DMS79 treated with DMSO at 0.1 percent for 48 hours (cell line): Measurements from ENCODE around the gene MIPOL1.
"Not testable (repeated sequence)": the region's sequence is repeated elsewhere in the genome, so short reads cannot be mapped to it uniquely, and the experiment has no call there.

Experiments
- DNase-seq: peaks from one replicate; lab custom pipeline; 2025; lab: John Stamatoyannopoulos, UW

MIPOL1 gene, protein sequence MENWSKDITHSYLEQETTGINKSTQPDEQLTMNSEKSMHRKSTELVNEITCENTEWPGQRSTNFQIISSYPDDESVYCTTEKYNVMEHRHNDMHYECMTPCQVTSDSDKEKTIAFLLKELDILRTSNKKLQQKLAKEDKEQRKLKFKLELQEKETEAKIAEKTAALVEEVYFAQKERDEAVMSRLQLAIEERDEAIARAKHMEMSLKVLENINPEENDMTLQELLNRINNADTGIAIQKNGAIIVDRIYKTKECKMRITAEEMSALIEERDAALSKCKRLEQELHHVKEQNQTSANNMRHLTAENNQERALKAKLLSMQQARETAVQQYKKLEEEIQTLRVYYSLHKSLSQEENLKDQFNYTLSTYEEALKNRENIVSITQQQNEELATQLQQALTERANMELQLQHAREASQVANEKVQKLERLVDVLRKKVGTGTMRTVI

DNA sequence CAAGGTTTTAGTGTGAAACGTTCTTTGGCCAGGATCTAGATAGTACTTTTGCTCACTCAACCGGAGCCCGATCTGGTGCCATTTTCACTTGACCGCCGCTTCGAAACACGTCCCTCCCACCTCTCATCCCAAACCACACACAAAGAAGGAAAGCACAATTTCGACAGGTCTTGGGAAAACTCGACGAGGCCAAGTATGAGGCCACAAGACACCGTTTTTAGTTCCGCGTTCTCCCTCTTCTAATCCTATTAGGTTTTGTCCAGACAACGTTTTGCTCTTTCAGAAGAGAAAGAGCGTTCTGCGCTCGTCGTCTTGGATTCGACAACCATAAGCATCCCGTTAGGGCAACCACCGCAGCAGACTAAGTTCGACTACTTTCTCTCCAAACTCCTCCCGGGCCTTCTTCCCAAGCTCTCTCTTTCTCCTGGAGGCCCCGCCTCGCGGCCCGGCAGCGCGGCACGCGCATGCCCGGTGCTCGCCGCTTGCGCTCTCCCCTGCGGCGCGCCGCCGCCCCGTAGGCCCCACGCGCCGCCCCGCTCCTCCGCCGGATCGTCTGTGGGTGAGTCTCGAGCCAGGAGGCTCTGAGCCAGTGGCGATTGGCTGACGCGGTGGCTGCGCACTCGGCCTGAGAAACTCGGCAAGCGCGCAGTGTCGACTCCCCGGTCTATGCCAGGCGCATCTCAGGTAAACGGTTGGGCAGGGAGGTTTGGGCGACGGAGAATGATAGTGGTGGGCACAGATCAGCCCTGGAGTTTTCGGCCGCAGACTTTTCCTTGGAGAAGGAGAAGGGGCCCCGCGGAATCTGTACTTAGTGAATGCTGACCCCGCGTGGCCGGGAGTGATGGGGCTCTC is at the start of gene MIPOL1:
Gene MIPOL1, plus strand, starts transcription at position 517 of the 852 bp plus-strand sequence. CDS start 49,952 bp downstream, outside the sequence.
- DNase-seq = peak; percentile 97

DNA sequence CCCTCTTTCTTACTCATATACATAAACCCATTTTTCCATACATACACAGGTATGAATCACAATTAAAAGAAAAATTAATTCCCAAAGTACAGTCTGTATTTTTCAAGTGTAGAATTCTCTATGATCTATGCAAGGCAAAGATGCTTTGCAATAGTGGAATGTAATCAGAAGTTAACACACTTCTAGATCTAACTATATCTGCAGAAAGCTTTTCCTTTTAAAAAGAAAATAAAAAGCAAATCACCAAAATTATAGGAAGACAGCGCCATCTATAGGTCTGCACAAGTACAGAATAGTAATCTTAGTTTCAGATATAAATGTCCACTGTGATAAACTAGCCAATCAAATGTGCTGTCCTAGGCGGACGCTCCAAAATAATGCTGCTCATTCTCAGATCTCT is 47.3 kb upstream of the MIPOL1 start:
- peak; percentile 98 for DNase-seq

DNA sequence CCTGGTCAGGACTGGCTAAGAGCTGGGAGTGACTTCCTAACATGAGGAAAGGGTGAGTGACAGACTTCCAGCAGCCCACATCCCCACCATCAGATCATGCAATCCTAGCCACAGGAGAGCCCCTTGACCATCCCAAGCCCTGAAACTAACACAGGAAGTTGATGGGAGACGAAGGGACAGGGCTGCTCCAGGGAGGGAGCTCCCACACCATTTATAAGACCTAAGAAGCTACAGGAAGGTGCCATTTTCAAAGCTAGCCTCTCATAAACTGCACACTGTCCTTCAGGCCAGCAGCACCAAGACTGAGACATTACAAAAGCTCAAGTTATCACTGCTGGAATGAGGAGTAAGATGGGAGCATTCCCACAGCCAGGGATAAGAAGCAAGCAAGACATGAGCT is 44.7 kb upstream of the MIPOL1 start:
- no peak for DNase-seq

DNA sequence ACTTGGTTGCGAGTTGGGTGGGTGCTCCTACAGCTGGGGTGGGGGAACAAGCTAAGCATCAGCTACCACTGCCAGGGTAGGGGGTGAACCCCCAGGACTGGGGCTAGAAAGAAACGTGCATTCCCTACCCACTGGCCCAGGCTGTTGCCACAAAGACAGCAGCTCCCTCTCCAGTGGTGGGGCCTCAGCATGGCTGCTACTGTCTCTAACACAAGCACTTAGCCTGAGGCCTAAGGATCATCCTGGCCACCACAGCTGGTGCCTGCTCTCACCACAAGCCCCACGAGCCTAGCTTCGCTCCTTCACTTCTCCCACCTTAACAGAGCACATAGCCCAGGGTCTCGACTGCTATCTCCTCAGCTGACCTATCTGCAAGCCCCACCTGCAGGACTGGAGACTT is 44.3 kb upstream of the MIPOL1 start:
- no peak for DNase-seq

DNA sequence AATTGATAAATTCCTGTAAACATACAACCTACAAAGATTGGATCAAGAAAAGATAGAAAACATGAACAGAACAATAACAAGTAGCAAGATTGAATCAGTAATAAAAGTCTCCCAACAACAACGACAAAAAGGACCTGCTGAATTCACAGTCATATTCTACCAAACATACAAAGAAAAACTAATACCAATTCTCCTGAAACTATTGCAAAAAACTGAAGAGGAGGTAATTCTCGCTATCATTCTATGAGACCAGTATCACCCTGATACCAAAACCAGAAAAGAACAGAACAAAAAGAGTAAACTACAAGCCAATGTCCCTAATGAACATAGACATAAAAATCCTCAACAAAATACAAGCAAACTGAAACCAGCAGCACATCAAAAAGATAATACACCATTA is 39.8 kb upstream of the MIPOL1 start:
- DNase-seq = no peak

DNA sequence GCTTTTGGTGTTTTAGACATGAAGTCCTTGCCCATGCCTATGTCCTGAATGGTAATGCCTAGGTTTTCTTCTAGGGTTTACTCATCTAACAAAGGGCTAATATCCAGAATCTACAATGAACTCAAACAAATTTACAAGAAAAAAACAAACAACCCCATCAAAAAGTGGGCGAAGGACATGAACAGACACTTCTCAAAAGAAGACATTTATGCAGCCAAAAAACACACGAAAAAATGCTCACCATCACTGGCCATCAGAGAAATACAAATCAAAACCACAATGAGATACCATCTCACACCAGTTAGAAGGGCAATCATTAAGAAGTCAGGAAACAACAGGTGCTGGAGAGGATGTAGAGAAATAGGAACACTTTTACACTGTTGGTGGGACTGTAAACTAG is 35.4 kb upstream of the MIPOL1 start:
- DNase-seq = not testable (repeated sequence)

DNA sequence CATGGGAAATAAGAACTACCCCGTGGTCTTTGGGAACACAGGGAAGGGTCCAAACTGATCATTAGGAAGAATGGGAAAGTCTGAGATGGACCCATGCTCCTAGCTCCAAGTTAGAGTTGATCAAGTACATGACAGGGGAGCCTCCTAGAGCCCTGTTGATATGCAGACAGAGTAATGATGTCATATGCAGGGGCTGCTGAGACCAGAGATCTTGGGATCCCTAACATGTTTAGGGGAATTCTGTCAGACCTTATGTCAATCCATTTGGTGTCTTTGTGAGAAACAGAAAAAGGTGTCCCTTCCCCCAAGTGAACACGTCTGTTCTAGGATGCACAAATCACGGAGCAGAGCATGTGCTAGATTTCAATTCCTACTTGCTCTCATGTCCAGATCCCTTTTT is 31.9 kb upstream of the MIPOL1 start:
- no peak for DNase-seq

DNA sequence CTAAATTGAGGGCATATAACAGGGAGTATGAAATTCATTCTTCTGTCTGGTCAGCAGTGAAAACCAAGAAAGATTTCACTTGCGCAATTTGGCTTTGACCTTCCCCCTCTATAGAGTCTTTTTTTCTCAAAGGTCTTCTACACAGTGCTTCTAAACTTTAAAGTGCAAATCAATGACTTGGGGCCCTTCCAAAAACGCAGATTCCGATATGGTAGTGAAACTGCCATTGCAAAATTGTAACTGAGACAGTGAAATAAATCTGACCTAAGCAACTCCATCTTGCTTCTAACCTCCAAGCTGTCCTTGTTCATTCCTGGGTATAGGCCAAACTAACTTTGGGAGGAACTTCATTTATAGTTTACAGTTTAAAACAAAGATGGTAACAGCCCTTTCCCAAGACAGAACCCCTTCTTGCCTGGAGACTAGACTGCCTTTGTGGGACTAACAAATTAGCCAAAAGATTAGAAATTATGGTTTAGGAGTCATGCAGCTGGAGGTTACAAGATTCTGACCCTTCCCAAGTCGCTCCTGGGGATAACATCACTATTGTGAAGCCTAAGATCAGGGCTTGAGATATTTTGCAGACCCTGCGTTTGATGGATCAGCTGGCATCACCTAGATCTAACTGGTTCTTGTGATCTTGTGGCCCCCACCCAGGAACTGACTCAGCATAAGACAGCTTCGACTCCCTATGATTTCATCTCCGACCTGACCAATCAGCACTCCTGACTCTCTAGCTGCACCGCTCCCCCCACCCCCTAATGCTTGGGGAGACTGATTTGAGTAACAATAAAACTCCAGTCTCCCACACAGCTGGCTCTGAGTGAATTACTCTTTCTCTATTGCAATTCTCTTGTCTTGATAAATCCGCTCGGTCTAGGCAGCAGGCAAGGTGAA is 30.3 kb upstream of the MIPOL1 start:
- DNase-seq = no peak

DNA sequence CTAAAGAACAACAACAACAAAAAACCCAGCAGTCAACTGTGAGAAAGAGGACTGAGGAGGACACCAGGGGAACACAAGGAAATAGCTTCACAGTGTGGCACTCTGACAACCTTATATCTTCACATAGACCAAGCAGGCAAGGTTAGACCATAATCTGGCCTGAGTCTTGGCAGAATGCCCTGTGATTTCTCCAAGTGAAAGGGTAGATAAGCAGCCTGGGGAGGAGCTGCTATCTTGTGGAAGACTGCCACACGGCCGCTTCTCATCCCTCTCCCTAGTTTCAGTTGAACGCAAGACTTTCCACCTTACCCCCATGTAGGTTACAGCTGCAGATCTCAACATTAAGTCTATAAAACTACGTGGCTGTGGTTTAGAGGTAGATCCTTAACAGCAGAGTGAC is 29.0 kb upstream of the MIPOL1 start:
- DNase-seq = no peak

DNA sequence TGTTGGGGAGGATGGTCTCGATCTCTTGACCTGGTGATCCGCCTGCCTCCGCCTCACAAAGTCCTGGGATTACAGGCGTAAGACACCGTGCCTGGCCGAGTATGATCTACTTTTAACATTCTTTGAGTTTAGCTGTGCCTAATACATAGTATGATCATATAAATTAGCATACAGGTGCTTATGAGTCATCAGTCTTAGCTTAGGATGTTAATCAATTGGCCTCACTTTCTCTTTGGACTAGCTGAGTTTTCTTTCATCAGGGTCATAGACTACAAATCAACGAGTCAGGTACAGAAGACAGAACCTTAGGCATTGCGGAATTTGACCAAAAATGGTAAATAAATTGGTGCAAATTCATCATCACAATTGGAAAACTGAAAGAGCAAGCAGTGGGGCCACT is 27.5 kb upstream of the MIPOL1 start:
- no peak for DNase-seq

DNA sequence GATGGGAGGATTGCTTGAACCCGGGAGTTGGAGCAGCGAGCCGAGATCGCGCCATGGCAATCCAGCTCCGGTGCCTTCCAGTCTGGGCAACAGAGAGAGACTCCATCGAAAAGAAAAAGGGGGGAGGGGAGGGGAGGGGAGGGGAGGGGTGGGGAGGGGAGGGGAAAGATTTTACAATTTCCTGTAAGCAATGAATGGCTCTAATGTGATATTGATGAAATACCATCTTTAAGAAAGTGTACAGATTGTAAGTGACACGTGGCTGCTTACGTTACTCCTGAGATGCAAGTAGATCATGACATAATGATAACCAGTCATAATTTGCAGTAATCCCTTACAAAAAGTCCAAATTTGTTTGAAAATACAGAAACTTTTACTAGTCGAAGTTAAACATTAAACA is 26.7 kb upstream of the MIPOL1 start:
- no peak for DNase-seq

DNA sequence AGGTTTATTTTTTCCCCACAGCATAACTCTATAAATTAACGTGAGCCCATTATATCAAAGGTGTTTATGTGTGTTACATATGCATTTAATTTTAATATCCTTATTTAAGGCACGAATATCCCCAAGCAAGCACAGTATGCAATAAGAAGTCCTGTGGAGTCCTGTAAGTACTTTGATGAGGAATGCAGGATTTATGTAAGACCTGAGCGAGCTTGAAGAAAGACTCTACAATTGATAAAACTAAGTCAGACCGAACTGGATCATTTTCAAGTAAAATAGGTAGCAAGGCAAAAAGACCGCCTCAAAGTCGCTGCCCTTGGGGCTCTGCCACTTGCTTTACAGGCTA is 26.1 kb upstream of the MIPOL1 start:
- DNase-seq = no peak

DNA sequence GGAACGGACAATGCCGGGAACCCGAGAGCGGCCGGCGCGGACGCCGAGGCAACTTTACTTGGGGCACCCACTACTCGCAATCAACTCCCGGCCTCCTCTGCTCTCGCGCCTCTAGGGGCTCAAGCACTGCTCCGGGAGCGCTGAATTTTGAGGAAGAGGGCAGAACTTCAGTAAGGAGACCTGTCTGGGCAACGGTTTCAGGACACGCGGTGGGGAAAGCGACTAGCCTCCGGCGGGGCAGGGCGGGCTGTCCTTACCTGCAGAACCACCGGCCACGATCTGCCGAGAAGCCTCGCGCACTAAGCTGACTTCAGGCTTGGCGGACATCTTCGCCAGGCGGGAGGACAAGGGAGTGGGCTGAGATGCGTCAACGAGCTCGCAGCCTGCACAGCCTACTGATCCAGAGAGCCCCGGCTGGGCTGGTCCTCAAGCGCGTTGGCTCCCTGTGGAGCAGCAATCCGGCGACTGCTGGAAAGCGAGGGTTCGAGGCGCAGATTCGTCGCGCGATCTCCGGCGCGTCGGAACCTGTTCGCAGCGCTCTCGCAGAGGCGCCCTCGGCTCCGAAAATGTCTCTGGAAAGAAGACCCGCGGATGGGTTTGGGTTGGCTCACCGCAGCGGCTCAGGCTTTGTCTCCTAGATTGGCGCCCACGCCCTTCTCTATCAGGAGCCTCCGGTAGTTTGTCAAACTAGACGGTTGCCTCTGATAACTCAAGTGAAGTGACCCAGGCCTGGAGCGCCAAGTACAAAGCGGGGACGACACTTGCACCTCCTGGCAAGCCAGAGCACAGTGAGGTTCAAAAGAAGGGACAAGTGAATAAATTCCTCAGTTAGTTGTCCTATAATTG is 25.5 kb upstream of the MIPOL1 start, which contains the start of gene SLC25A21:
Gene SLC25A21, minus strand, starts transcription at position 583 of the 846 bp plus-strand sequence.
- peak; percentile 96 for DNase-seq

DNA sequence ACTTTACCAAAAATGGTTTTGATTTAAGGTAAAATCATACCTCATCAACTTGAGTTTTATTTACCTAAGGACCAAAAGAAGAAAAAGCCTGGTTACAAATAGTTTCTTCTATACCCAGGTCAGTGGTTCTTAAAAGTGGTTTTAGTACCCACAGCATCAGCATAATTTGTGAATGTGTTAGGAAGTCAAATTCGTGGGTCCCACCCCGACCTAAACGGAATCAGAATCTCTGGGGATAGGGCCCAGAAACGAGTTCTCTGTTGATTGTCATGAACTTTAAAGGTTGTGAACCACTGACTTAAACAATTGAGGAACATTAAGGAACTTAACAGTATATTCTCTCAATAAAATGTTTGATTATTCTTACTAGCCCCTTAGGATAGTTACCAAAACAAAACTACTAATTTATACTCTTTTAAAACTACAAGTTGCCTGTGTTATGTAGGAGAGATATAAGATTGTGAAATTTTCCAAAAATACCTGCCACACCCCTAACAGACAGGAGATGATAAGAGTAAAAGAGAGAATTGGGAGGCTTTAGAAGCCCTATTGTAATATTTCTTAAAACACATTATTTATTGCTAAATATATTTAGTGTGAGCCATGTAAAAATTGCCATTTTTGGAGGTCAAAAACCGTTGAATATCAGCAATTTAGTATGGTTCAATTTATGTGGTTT is 24.7 kb upstream of the MIPOL1 start:
- peak; percentile 59 for DNase-seq

DNA sequence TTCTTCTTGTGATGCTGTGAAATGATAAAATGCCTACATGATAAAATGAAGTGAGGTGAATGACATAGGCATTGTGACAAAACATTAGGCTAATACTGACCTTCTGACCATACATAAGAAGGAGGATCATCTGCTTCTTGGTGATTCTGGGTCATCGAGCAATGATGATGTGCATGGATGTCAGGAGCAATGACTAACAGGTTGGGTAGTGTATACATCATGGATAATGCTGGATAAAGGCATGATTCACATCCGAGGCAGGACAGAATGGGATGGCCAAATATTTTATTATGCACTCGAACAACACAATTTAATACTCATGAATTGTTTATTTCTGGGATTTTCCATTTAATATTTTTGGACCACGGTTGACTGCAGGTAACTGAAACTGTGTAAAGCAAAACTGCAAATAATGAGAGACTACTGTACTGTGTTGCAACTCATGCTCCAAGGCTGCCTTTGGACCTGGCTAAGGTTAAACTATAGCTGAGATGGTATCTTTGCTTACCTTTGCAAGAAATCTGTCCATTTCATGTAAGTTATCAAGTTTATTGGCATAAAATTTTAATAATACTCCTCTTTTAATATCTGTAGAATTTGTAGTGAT is 17.7 kb upstream of the MIPOL1 start:
- no peak for DNase-seq

DNA sequence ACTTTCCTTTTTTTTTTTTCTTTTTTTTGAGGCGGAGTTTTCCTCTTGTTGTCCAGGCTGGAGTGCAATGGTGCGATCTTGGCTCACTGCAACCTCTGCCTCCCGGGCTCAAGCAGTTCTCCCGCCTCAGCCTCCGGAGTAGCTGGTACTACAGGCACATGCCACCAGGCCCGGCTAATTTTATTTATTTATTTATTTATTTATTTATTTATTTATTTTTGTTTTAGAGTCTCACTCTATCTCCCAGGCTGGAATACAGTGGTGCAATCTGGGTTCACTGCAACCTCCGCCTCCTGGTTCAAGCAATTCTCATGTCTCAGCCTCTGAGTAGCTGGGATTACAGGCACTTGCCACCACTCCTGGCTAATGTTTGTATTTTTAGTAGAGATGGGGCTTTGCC is 16.9 kb upstream of the MIPOL1 start:
- DNase-seq = not testable (repeated sequence)

DNA sequence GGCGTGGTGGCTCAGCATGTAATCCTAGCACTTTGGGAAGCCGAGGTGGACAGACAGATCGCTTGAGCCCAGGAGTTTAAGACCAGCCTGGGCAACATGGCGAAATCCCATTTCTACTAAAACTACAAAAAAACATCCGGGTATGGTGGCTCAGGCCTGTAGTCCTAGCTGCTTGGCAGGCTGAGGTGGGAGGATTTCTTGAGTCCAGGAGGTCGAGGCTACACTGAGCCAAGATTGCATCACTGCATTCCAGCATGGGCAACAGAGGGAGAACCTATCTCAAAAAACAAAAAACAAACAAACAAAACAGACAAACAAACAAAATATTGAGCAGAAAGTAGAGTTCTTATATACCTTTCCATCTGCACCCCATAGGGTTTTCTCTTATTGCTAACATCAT is 16.3 kb upstream of the MIPOL1 start:
- DNase-seq = no peak

DNA sequence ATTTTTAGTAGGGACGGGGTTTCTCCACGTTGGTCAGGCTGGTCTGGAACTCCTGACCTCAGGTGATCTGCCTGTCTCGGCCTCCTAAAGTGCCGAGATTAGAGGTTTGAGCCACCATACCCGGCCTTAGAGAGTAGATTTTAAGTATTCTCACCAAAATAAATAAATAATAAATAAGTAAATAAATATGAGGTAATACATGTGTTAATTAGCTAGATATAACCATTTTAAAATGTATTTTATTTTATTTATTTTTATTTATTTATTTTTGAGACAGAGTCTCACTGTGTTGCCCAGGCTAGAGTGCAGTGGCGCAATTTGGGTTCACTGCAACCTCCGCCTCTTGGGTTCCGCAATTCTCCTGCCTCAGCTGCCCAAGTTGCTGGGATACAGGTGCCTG is 13.2 kb upstream of the MIPOL1 start:
- not testable (repeated sequence) for DNase-seq

DNA sequence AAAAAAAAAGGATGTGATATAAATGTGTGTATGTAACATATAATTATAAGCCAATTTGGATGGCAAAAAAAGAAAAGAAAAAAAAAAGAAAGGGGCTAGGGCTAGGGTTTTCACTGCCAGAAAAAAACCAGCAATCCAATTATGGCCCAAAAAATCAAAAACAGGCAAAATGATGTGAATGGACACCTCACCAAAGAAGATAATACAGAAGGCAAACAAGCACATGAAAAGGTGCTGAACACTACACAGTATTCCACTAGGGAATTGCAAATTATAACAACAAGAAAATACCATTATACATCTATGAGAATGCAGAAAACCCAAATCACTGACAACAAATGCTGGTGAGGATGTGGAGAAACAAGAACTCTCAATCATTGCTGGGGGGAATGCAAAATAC is 12.1 kb upstream of the MIPOL1 start:
- no peak for DNase-seq

DNA sequence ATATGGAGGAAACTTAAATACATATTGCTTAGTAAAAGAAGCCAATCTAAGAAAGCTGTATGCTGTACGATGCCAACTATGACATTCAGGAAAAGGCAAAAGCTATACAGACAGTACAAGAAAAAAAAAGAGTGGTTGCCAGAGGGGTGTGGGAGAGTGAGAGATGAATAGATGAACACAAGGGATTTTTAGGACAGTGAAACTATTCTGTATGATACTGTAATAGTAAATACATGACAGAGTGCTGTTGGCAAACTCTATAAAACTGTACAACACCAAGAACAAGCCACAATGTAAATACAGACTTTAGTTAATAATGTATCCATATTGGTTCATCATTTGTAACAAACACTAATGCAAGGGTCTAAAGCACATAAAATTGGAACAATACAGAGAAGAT is 10.9 kb upstream of the MIPOL1 start:
- no peak for DNase-seq
